Psoas muscle (tissue), 8 donors: ENCODE measurements around the gene TCTN3. TPM values are rescaled to one million over a fixed set of nuclear protein-coding genes. Genes with fewer than 3 reads are reported as not detected.

Source experiments
- ATAC-seq, 4 donors: fragments of 200-7000 bp; cut with Tn5 transposase; one replicate each; pipeline ENCODE4 v1.9.1; 2020; ENCODE audit warnings: moderate library complexity in 3 of 4, mild to moderate bottlenecking in 2 of 4
- DNase-seq, 2 donors: peaks; one replicate each; pipeline ENCODE4 v3.0.0-alpha.2; 2020
- H3K27ac ChIP-seq: fragments of 200-600 bp; one replicate; pipeline ENCODE4 v1.8.0; 2022
- H3K27me3 ChIP-seq, 3 donors: fragments of 200-600 bp in 1 of 3; one replicate each; pipeline versions ENCODE4 v1.6.1 to v1.8.0; 2013 to 2022; ENCODE audit warnings: low read length in 2 of 3, mild to moderate bottlenecking in 2 of 3, moderate library complexity in 1 of 3; ENCODE audit not compliant: insufficient read depth in 3 of 3
- H3K36me3 ChIP-seq, 2 donors: fragments of 200-600 bp in 1 of 2; one replicate each; pipeline versions ENCODE4 v1.6.1 to v1.8.0; 2013 to 2022; ENCODE audit warnings: low read depth in 1 of 2, mild to moderate bottlenecking in 1 of 2, moderate library complexity in 1 of 2; ENCODE audit not compliant: insufficient read depth in 1 of 2
- H3K4me1 ChIP-seq: fragments of 200-600 bp; one replicate; pipeline ENCODE4 v1.8.0; 2022
- H3K4me3 ChIP-seq: fragments of 200-600 bp; one replicate; pipeline ENCODE4 v1.8.0; 2022; ENCODE audit warnings: mild to moderate bottlenecking
- H3K9me3 ChIP-seq: fragments of 200-600 bp; one replicate; pipeline ENCODE4 v1.8.0; 2022
- CTCF ChIP-seq: fragments of 200-600 bp; IDR thresholded peaks from one replicate; pipeline ENCODE4 v1.8.0; 2022; ENCODE audit warnings: antibody characterized with exemption
- WGBS, 3 donors: extraction: QIAGEN DNeasy Blood & Tissue Kit; methylation state at CpG; one replicate each; pipeline versions ENCODE4 v1.1.6 to v1.1.7; 2013; 5-methylcytosine and 5-hydroxymethylcytosine counted together
- intact Hi-C, 2 donors: fragments of 100-400 bp; cut with DNase I; formaldehyde crosslinking; loops; one replicate each; pipeline versions ENCODE4 v1.11.0 to v1.14.2; 2022
- polyA plus RNA-seq, 3 donors: library from polyadenylated mRNA; stranded (reverse); fragments of 200-250 nt; gene quantifications; one replicate each; pipeline ENCODE4 v1.2.3, GENCODE V29; 2013
- total RNA-seq, 4 donors: library from RNA; stranded (reverse); fragmentation: NEBNext Ultra II Directional in 2 of 4; extraction: Animal tissue kit (Norgen Biotek cat#: 25700) in 2 of 4; gene quantifications; one replicate each; pipeline versions ENCODE4 v1.2.1 to v1.2.4, GENCODE V29; 2021 to 2023
- donor health status: healthy with polysubstance abuse.
- donor health status: DM: no; HTN: no; CAD: no; lungs with moderate emphysema.
- donor health status: Bipolar disorder and iron deficiency.
- donor health status: healthy.
- donor health status: DM: yes; HTN: yes; CAD: no.
- donor health status: DM: no; HTN: no; CAD: no.
- donor health status: DM: no; HTN: no; CAD: no.
- donor health status: DM: yes; HTN: yes; CAD: no.

The TCTN3 gene
- total and polyA plus RNA-seq, 7 donors, result 6.0 to 14.2 (median 9.5) TPM

GRCh38 chr10:95656291-95657164 is 37.2 kb downstream of the TCTN3 start, which contains the start of gene ALDH18A1:
ALDH18A1 (minus strand) TSS chr10:95656711; CDS start chr10:95653377, 3,334 bp downstream.
- no peak for TF ChIP-seq CTCF
- Histone ChIP-seq H3K27me3 (no peaks in the 10 kb centered on the region), H3K9me3 (no peaks in the 10 kb centered on the region), H3K36me3 (peaks cover 0 to 20% of the 10 kb centered on the region in 2 donors), H3K27ac (peak within 1 kb of the TSS; percentile 69), H3K4me3 (peak within 1 kb of the TSS; percentile 98), H3K4me1 (no peaks in the 10 kb centered on the region)
- intact Hi-C loops, result no loop called here
- ATAC-seq (peak; percentile 92 to 96 (median 94)), DNase-seq (peak; percentile 93 to 95)
- WGBS, 3 donors, result 0 to 1% (median 1%) methylated on average over 47 to 83 of the region's 83 CpGs

GRCh38 chr10:95655571-95656290 is 38.0 kb downstream of the TCTN3 start:
- Histone ChIP-seq H3K27me3 (no peaks in the 10 kb centered on the region), H3K27ac (peak overlapping the region; percentile 69), H3K9me3 (no peaks in the 10 kb centered on the region), H3K36me3 (peaks cover 0 to 25% of the 10 kb centered on the region in 2 donors), H3K4me1 (no peaks in the 10 kb centered on the region), H3K4me3 (peak overlapping the region; percentile 98)
- intact Hi-C loops, result no loop called here
- TF ChIP-seq CTCF, result no peak
- DNase-seq (no peak), ATAC-seq (peak; percentile 3 to 17 (median 14))
- 14 to 23% (median 15%) methylated on average over 20 to 23 of the region's 23 CpGs for WGBS, 3 donors

- intact Hi-C loops, result no loop called here
- ATAC-seq, result no peak
These were observed 39.8 kb downstream of the TCTN3 start for GRCh38 chr10:95653895-95654294.

More at GRCh38 chr10:95653895-95654294, 39.8 kb downstream of the TCTN3 start:
- no peaks in the 10 kb centered on the region for H3K9me3 ChIP-seq
- peaks cover 0 to 25% of the 10 kb centered on the region in 2 donors for H3K36me3 ChIP-seq
- DNase-seq, result no peak
- no peaks in the 10 kb centered on the region for H3K4me1 ChIP-seq
- H3K4me3 ChIP-seq, result no peak overlapping the region
- H3K27ac ChIP-seq, result no peak overlapping the region
- WGBS, 3 donors, result 89 to 93% (median 89%) methylated on average over 5 of the region's 5 CpGs
- H3K27me3 ChIP-seq, result no peaks in the 10 kb centered on the region
- no peak for TF ChIP-seq CTCF
